Adrenal gland (tissue), 12 donors: ENCODE results near the gene ASB18. TPM values are rescaled to one million over a fixed set of nuclear protein-coding genes. Genes with fewer than 3 reads are reported as not detected.

Experiments
- DNase-seq, 7 donors: peaks; one replicate each; pipeline ENCODE4 v3.0.0-alpha.2; 2019 to 2020
- H3K27ac ChIP-seq, 5 donors: fragments of 200-600 bp; sonication (generic) in 4 of 5; 1 replicate in 3 of 5; 2 replicates in 2 of 5; pipeline versions ENCODE4 v1.5.1 to v1.8.0; 2016 to 2020; ENCODE audit warnings: mild to moderate bottlenecking in 1 of 5
- H3K27me3 ChIP-seq: fragments of 200-600 bp; 2 replicates; pipeline ENCODE4 v1.8.0; 2021
- H3K36me3 ChIP-seq, 2 donors: fragments of 200-600 bp; replicated peaks in 1 of 2; 1 replicate in 1 of 2; 2 replicates in 1 of 2; pipeline versions ENCODE4 v1.5.1 to v1.8.0; 2018 to 2022
- H3K4me1 ChIP-seq, 2 donors: fragments of 200-600 bp; replicated peaks in 1 of 2; 1 replicate in 1 of 2; 2 replicates in 1 of 2; pipeline versions ENCODE4 v1.5.1 to v1.8.0; 2018 to 2021
- H3K4me3 ChIP-seq, 4 donors: fragments of 200-600 bp; sonication (generic) in 3 of 4; one replicate each; pipeline ENCODE4 v1.5.1; 2016 to 2018
- H3K9me3 ChIP-seq, 3 donors: fragments of 200-600 bp; sonication (generic) in 1 of 3; replicated peaks in 1 of 3; 1 replicate in 2 of 3; 2 replicates in 1 of 3; pipeline versions ENCODE4 v1.5.1 to v1.8.0; 2016 to 2021
- CTCF ChIP-seq, 6 experiments: fragments of 450-650 bp in 4 of 6; fragments of 200-600 bp in 2 of 6; sonication (generic) in 1 of 6; IDR thresholded peaks; 1 replicate in 5 of 6; 2 replicates in 1 of 6; pipeline versions ENCODE4 v1.5.1 to v1.8.0; 2016 to 2021; ENCODE audit warnings: antibody characterized with exemption in 6 of 6, mild to moderate bottlenecking in 2 of 6, moderate library complexity in 1 of 6
- POLR2A ChIP-seq, 2 donors: fragments of 450-650 bp; IDR thresholded peaks; one replicate each; pipeline ENCODE4 v1.6.1; 2017; ENCODE audit warnings: antibody characterized with exemption in 2 of 2, mild to moderate bottlenecking in 2 of 2, moderate library complexity in 1 of 2
- WGBS, 4 donors: extraction: QIAGEN DNeasy Blood & Tissue Kit in 2 of 4; methylation state at CpG; one replicate each; pipeline versions ENCODE4 v1.1.5 to v1.1.7; 2013 to 2017; 5-methylcytosine and 5-hydroxymethylcytosine counted together
- intact Hi-C, 2 donors: fragments of 100-400 bp; cut with DNase I; formaldehyde crosslinking; loops; one replicate each; pipeline versions ENCODE4 v1.14.1 to v1.15.0; 2022 to 2023
- polyA plus RNA-seq, 3 donors: library from polyadenylated mRNA; stranded (reverse); fragments of 200-250 nt in 2 of 3; fragments of 350-450 nt in 1 of 3; fragmentation: Illumina TruSeq in 1 of 3; extraction: RNeasy Lipid Tissue Mini Kit (QIAGEN cat#74804) in 1 of 3; gene quantifications; one replicate each; pipeline ENCODE4 v1.2.3, GENCODE V29; 2013 to 2014
- total RNA-seq, 9 donors: library from RNA; depleted of rRNA in 4 of 9; stranded (reverse); fragments of >200 nt in 4 of 9; fragments of 120-200 nt in 1 of 9; fragmentation: NEBNext Ultra II Directional in 1 of 9; extraction: Animal tissue kit (Norgen Biotek cat#: 25700) in 1 of 9; gene quantifications; one replicate each; pipeline versions ENCODE4 v1.1.0 to v1.2.4, GENCODE V29; 2013 to 2023
- donor health status: healthy with polysubstance abuse.
- donor health status: Bipolar disorder and iron deficiency.
- donor health status: DM: yes; HTN: yes; CAD: no.
- donor health status: DM: no; HTN: no; CAD: no.
- donor health status: DM: no; HTN: no; CAD: no.
- donor health status: DM: yes; HTN: yes; CAD: no.

ASB18 gene
- total and polyA plus RNA-seq, 12 donors = not detected

DNA sequence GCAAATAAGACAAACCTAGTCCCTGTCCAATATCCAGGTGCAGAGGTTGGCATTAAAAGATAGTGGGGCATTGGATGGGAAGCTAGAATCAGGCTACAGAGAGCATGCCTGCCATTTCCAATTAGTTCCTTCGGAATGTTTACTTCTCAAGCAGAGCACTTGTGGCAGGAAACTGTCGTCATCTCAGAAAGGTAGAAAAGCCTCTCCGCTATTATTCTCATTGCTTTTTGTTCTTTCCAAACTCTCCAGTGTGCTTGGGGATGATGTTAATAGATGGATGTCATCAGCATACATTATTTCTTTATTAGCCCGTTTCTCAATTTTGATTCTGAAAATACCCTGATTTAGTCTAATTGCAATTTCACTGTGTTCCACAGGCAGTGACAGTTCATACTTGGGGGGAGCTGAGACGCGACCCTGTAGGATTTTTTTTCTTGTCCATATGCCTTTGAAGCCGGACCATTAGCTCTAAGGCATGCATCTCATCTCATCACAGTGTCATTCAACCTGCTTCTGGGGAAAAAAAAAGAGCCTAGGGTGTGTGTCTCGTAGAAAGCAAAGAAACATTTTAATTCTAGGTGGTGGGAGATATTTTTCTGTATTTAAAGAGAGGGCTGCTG is 7.7 kb downstream of the ASB18 start:
- Histone ChIP-seq H3K27ac (no peak overlapping the region), H3K27me3 (peaks cover 25% of the 10 kb centered on the region), H3K9me3 (no peaks in the 10 kb centered on the region), H3K4me1 (no peaks in the 10 kb centered on the region), H3K36me3 (no peaks in the 10 kb centered on the region), H3K4me3 (no peak overlapping the region)
- WGBS, 4 donors = 50 to 59% (median 52%) methylated on average over 8 of the region's 8 CpGs
- intact Hi-C loops = no loop called here
- TF ChIP-seq POLR2A (IDR thresholded peaks at IDR 0.05) (no peak), CTCF (IDR thresholded peaks at IDR 0.05) (no peak)
- peak in 1 of 7 donors; percentile 11 for DNase-seq

DNA sequence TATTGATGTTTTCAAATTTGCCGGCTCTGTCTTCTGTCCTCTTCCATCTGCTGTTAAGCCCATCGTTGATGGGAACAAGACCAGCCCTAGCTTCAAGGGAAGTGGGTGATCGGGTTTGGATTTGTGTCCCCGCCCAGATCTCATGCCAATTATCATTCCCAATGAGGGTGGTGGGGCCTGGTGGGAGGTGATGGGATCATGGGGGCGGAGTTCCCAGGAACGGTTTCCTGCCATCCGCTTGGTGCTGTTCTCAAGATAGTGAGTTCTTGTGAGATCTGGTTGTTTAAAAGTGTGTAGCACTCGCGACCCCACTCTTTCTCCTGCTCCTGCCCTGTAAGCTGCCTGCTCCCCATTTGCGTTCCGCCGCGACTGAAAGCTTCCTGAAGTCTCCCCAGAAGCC is 9.5 kb downstream of the ASB18 start:
- WGBS, 4 donors = 76 to 81% (median 78%) methylated on average over 13 of the region's 13 CpGs
- Histone ChIP-seq H3K27ac (no peak overlapping the region), H3K4me1 (no peaks in the 10 kb centered on the region), H3K9me3 (no peaks in the 10 kb centered on the region), H3K27me3 (peaks cover 20% of the 10 kb centered on the region), H3K36me3 (no peaks in the 10 kb centered on the region), H3K4me3 (no peak overlapping the region)
- intact Hi-C loops = no loop called here
- peak in 1 of 7 donors; percentile 18 for DNase-seq
- TF ChIP-seq CTCF (IDR thresholded peaks at IDR 0.05) (no peak), POLR2A (IDR thresholded peaks at IDR 0.05) (no peak)

- intact Hi-C loops = no loop called here
Measured at GRCh38 chr2:236254001-236254400, 10.2 kb downstream of the ASB18 start.

DNA sequence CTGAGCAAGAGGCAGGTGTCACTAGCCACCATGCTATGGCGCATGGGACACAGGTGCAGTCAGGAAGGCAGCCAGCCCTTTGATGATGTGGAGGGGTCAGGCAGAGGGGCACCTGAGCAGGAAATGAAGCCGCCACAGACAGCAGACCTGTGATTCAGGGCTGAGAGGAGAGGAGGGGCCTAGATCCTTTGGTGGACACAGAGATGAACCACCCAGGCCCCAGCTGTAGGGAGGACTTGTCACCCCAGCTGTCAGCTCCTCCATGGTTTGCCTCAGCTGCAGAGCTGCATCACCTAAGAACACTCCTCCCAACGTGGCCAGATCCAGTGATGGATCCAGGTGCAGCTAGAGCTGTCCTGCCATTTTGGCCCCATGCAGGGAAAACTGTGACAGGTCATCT is 11.6 kb downstream of the ASB18 start:
- WGBS, 4 donors = 61 to 84% (median 82%) methylated on average over 2 to 3 of the region's 3 CpGs
- TF ChIP-seq POLR2A (IDR thresholded peaks at IDR 0.05) = no peak
- TF ChIP-seq CTCF (IDR thresholded peaks at IDR 0.05) = no peak
- H3K36me3 ChIP-seq = no peaks in the 10 kb centered on the region
- H3K27ac ChIP-seq = no peak overlapping the region
- H3K4me3 ChIP-seq = no peak overlapping the region
- H3K4me1 ChIP-seq = no peaks in the 10 kb centered on the region
- DNase-seq = peak in 1 of 7 donors; percentile 18
- H3K9me3 ChIP-seq = no peaks in the 10 kb centered on the region
- intact Hi-C loops = no loop called here
- H3K27me3 ChIP-seq = peaks cover 7% of the 10 kb centered on the region

More at GRCh38 chr2:236254001-236254400, 10.2 kb downstream of the ASB18 start:
- no peaks in the 10 kb centered on the region for H3K36me3 ChIP-seq
- H3K9me3 ChIP-seq = no peaks in the 10 kb centered on the region
- TF ChIP-seq CTCF (IDR thresholded peaks at IDR 0.05) = no peak
- no peak for TF ChIP-seq POLR2A (IDR thresholded peaks at IDR 0.05)
- 83 to 94% (median 88%) methylated on average over 3 of the region's 3 CpGs for WGBS, 4 donors
- H3K27ac ChIP-seq = no peak overlapping the region
- peaks cover 16% of the 10 kb centered on the region for H3K27me3 ChIP-seq
- no peak overlapping the region for H3K4me3 ChIP-seq
- H3K4me1 ChIP-seq = no peaks in the 10 kb centered on the region
- peak in 1 of 7 donors; percentile 4 for DNase-seq
